ENCODE measurements around the gene CCL21. TPM values are rescaled to one million over a fixed set of nuclear protein-coding genes. Genes with fewer than 3 reads are reported as not detected.

The CCL21 gene
- total and polyA plus RNA-seq, 2 of the 8 experiments (the other 6 are each of a cell fraction or from before 2014, with no cell fraction given) = not detected

GRCh38 chr9:34687276-34688030, 22.5 kb downstream of the CCL21 start (continued):
- TF ChIP-seq BACH1 (IDR thresholded peaks at IDR 0.05; ENCODE audit: low read length) (no peak), CHD1 (IDR thresholded peaks at IDR 0.05; ENCODE audit: low read depth, low read length) (no peak), SP1 (IDR thresholded peaks at IDR 0.05; ENCODE audit: low read depth, low read length) (no peak), BCL11A (IDR thresholded peaks at IDR 0.05; ENCODE audit: low read depth in 2 of 2, low read length in 2 of 2) (no peak)

Measured in H1 (cell line).